GM11168 (cell line): ENCODE data around the gene VMP1.

Experiments
- in situ Hi-C: fragments of 300-500 bp; cut with MboI; formaldehyde crosslinking; loops from one replicate; pipeline ENCODE4 v1.12.0; 2022; ENCODE audit warnings: low sequenced_read_pairs; ENCODE audit not compliant: unreplicated experiment

Gene VMP1

DNA sequence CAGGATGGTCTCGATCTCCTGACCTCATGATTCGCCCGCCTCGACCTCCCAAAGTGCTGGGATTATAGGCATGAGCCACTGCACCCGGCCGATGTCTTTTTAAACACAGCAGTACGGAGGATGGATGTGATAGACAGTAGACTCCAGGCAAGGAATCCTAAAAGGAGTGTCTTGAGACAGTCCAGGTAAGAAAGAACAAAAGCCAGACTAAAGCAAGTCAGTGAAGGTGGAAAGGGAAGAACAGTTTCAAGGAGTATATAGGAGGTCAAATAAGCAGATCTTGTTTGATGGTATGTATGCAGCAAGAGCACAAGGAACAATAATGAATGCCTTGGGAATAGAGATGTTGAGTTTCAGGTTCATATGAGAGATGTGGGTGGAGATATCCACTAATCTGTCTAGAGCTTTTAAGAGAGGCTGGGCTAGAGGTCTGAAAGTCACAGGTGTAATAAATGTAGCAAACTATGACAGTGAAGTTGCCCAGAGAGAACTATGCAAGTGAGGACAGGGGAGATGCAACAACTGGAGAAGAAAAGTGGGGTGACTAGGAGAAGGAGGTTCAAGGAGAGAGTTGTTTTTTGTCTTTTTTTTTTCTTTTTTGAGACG, 180.8 kb downstream of the VMP1 start:
- in situ Hi-C loops, result no loop called here

DNA sequence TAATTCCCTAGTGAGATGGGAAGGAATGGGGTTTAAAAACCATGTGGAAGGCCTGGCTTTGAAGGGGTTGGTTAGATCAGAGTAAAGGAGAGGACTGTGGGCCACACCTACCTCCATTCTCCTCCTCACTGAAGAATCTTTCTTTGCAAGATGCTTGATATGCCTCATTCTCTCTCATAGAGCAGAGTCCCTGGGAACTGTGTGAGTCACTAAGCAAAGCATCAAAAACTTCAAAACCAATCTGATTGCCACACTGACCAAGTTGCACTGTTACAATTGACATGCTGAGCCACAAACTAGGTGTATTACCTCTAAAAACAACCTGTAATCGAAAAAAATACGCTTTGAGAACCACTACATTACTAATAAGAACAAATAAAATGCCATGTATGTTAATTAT, 183.3 kb downstream of the VMP1 start:
- in situ Hi-C loops, result no loop called here
